SK-N-SH (cell line): Measurements from ENCODE around the gene SLC24A1. TPM values are rescaled to one million over a fixed set of nuclear protein-coding genes. Genes with fewer than 3 reads are reported as not detected.

Source experiments
- CTCF ChIA-PET: fragments of 300-600, 350-600 bp; formaldehyde crosslinking; extraction: SDS; loops from one replicate; lab custom pipeline; 2021; lab: Yijun Ruan, JAX
- POLR2A ChIA-PET: fragments of 350-600 bp; sonication (Branson Sonifier 250); formaldehyde crosslinking; extraction: SDS; loops from one replicate; lab custom pipeline; 2020; ENCODE audit warnings: antibody characterized with exemption, inconsistent platforms; lab: Yijun Ruan, JAX
- DNase-seq: peaks from one replicate; pipeline ENCODE4 v3.0.0; 2012
- H2AFZ ChIP-seq: fragments of 200-600 bp; sonication (generic); 2 replicates; pipeline ENCODE4 v1.8.1; 2016; ENCODE audit warnings: antibody characterized with exemption, mild to moderate bottlenecking, low read depth
- H3F3A ChIP-seq: fragments of 200-600 bp; sonication (generic); replicated peaks from 2 replicates; pipeline ENCODE3; 2016; ENCODE audit warnings: antibody characterized with exemption, mild to moderate bottlenecking; ENCODE audit not compliant: insufficient read depth
- H3K27ac ChIP-seq, 2 experiments: fragments of 200-500 bp in 1 of 2; fragments of 200-600 bp in 1 of 2; sonication (Bioruptor generic) in 1 of 2; sonication (generic), shearing (Covaris generic) in 1 of 2; 2 replicates each; pipeline versions ENCODE4 v1.5.1 to v1.6.1; 2014 to 2016; ENCODE audit warnings: low read depth in 2 of 2, inconsistent platforms in 1 of 2, low read length in 1 of 2, mild to moderate bottlenecking in 1 of 2, mixed read lengths in 1 of 2
- H3K27me3 ChIP-seq: fragments of 200-600 bp; sonication (generic), shearing (Covaris generic); 2 replicates; pipeline ENCODE4 v1.6.1; 2016; ENCODE audit warnings: mixed run types; ENCODE audit not compliant: insufficient read depth
- H3K36me3 ChIP-seq, 2 experiments: fragments of 200-500 bp in 1 of 2; fragments of 200-600 bp in 1 of 2; sonication (Bioruptor generic) in 1 of 2; sonication (generic) in 1 of 2; replicated peaks in 1 of 2; 2 replicates each; pipeline versions ENCODE3 to v1.5.1; 2014 to 2016; ENCODE audit warnings: low read length in 1 of 2, mild to moderate bottlenecking in 1 of 2; ENCODE audit not compliant: insufficient read depth in 2 of 2, control insufficient read depth in 1 of 2
- H3K4me1 ChIP-seq, 2 experiments: fragments of 200-500 bp in 1 of 2; fragments of 200-600 bp in 1 of 2; sonication (Bioruptor generic) in 1 of 2; sonication (generic), shearing (Covaris generic) in 1 of 2; 2 replicates each; pipeline versions ENCODE4 v1.5.1 to v1.6.1; 2014 to 2016; ENCODE audit warnings: low read depth in 1 of 2, low read length in 1 of 2, mixed run types in 1 of 2; ENCODE audit not compliant: insufficient read depth in 2 of 2, control insufficient read depth in 1 of 2
- H3K4me2 ChIP-seq: fragments of 200-600 bp; sonication (generic), shearing (Covaris generic); 2 replicates; pipeline ENCODE4 v1.6.1; 2017; ENCODE audit warnings: mixed run types
- H3K4me3 ChIP-seq, 2 experiments: fragments of 200-500 bp in 1 of 2; fragments of 200-600 bp in 1 of 2; sonication (Bioruptor generic) in 1 of 2; sonication (generic), shearing (Covaris generic) in 1 of 2; 2 replicates each; pipeline versions ENCODE4 v1.5.1 to v1.8.1; 2014 to 2016; ENCODE audit warnings: low read depth in 2 of 2, inconsistent platforms in 1 of 2, low read length in 1 of 2, mild to moderate bottlenecking in 1 of 2, mixed read lengths in 1 of 2, moderate library complexity in 1 of 2
- H3K79me2 ChIP-seq: fragments of 200-600 bp; sonication (generic); 2 replicates; pipeline ENCODE4 v1.8.1; 2017; ENCODE audit warnings: mild to moderate bottlenecking; ENCODE audit not compliant: insufficient read depth
- H3K9ac ChIP-seq: fragments of 200-600 bp; sonication (generic); 2 replicates; pipeline ENCODE4 v1.6.1; 2017; ENCODE audit warnings: mixed run types
- H3K9me2 ChIP-seq: fragments of 200-600 bp; sonication (generic); 2 replicates; pipeline ENCODE4 v1.6.1; 2017; ENCODE audit warnings: mixed run types
- H3K9me3 ChIP-seq: fragments of 200-600 bp; sonication (generic); 2 replicates; pipeline ENCODE4 v1.6.1; 2017; ENCODE audit warnings: mixed run types, mild to moderate bottlenecking, moderate library complexity
- H4K20me1 ChIP-seq: fragments of 200-600 bp; sonication (generic); 2 replicates; pipeline ENCODE4 v1.6.1; 2017; ENCODE audit warnings: mild to moderate bottlenecking, mixed run types; ENCODE audit not compliant: insufficient read depth
- ELF1 ChIP-seq: IDR thresholded peaks from 2 replicates; pipeline ENCODE4 v1.4.0; 2012
- FOSL2 ChIP-seq: IDR thresholded peaks from 2 replicates; pipeline ENCODE4 v1.4.0; 2012; ENCODE audit warnings: low read depth, mild to moderate bottlenecking, moderate library complexity, borderline replicate concordance
- FOXJ3 ChIP-seq: sonication (generic); formaldehyde crosslinking; IDR thresholded peaks from 2 replicates; pipeline ENCODE4 v1.5.1; 2020; ENCODE audit warnings: mild to moderate bottlenecking, missing genetic modification reagents
- MEF2A ChIP-seq: IDR thresholded peaks from 2 replicates; pipeline ENCODE4 v1.4.0; 2012; ENCODE audit warnings: low read depth, borderline replicate concordance
- NFIC ChIP-seq: IDR thresholded peaks from 2 replicates; pipeline ENCODE4 v1.4.0; 2012; ENCODE audit warnings: borderline replicate concordance
- RXRA ChIP-seq: IDR thresholded peaks from 2 replicates; pipeline ENCODE4 v1.4.0; 2012; ENCODE audit warnings: low read depth, mild to moderate bottlenecking, borderline replicate concordance
- SIN3A ChIP-seq: IDR thresholded peaks from 2 replicates; pipeline ENCODE4 v1.6.1; 2012; ENCODE audit warnings: low read depth, mild to moderate bottlenecking, low read length, moderate library complexity, borderline replicate concordance
- SMC3 ChIP-seq: IDR thresholded peaks from 2 replicates; pipeline ENCODE4 v1.6.1; 2012; ENCODE audit warnings: low read depth, low read length, improper control_type of control experiment
- TCF12 ChIP-seq: IDR thresholded peaks from 2 replicates; pipeline ENCODE4 v1.4.0; 2012
- WGBS: methylation state at CpG from one replicate; pipeline ENCODE4 v1.1.6; 2017; ENCODE audit warnings: low lambda C conversion rate; 5-methylcytosine and 5-hydroxymethylcytosine counted together
- polyA plus RNA-seq, 3 experiments: library from polyadenylated mRNA; depleted of rRNA; stranded (reverse); fragments of >200 nt; gene quantifications; 2 replicates each; pipeline ENCODE4 v1.2.3, GENCODE V29; 2012
- TF ChIP-seq, protein P1 (sequence below): fragments of 200-600 bp; sonication (generic); IDR thresholded peaks from 2 replicates; pipeline ENCODE4 v1.6.1; 2017; ENCODE audit warnings: antibody characterized with exemption, mild to moderate bottlenecking, moderate library complexity
- TF ChIP-seq, protein P2 (sequence below): IDR thresholded peaks from 2 replicates; pipeline ENCODE4 v1.4.0; 2012; ENCODE audit warnings: low read depth, borderline replicate concordance
- TF ChIP-seq, protein P3 (sequence below): IDR thresholded peaks from 2 replicates; pipeline ENCODE4; 2012
- TF ChIP-seq, protein P4 (sequence below): fragments of 150-350 bp; IDR thresholded peaks from 2 replicates; pipeline ENCODE4 v1.6.1; 2016; ENCODE audit warnings: mild to moderate bottlenecking, low read depth, low read length
- TF ChIP-seq, protein P5 (sequence below): IDR thresholded peaks from 2 replicates; pipeline ENCODE4 v1.6.1; 2012; ENCODE audit warnings: mild to moderate bottlenecking, low read depth, low read length, moderate library complexity

Gene SLC24A1
- polyA plus RNA-seq, 1 of the 3 experiments (the other 2 are of a cell fraction), result 7.7 TPM

DNA sequence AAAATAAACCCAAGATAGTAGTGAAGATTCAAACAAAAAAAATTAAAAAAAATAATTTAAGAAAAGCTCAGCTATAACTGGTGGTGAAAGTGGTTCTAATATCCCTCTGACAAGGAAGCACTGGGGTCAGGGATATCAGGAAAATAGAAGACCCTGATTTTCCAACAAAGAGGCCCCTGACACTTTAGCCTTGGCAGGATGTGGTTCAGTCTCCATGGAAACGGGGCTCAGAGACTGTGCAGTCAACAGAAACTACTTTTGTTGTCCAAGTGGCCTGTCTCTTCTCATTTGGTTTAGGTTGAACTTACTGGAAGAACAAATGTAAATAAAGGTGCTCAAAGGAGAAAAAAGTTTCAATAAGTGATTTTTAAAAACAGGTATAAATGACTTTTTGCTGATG, 38.0 kb upstream of the SLC24A1 start:
- H4K20me1 ChIP-seq, result no peaks in the 10 kb centered on the region
- H3F3A ChIP-seq, result peaks cover 20% of the 10 kb centered on the region
- DNase-seq, result peak; percentile 10
- no peaks in the 10 kb centered on the region for H3K9me2 ChIP-seq
- H3K4me1 ChIP-seq, result peaks cover 23 to 31% of the 10 kb centered on the region in 2 experiments
- TF ChIP-seq MEF2A (no peak), FOSL2 (no peak), SMC3 (no peak), NFIC (no peak), TCF12 (no peak), FOXJ3 (no peak), RXRA (no peak), ELF1 (no peak), SIN3A (no peak)
- TF ChIP-seq, protein P1, sequence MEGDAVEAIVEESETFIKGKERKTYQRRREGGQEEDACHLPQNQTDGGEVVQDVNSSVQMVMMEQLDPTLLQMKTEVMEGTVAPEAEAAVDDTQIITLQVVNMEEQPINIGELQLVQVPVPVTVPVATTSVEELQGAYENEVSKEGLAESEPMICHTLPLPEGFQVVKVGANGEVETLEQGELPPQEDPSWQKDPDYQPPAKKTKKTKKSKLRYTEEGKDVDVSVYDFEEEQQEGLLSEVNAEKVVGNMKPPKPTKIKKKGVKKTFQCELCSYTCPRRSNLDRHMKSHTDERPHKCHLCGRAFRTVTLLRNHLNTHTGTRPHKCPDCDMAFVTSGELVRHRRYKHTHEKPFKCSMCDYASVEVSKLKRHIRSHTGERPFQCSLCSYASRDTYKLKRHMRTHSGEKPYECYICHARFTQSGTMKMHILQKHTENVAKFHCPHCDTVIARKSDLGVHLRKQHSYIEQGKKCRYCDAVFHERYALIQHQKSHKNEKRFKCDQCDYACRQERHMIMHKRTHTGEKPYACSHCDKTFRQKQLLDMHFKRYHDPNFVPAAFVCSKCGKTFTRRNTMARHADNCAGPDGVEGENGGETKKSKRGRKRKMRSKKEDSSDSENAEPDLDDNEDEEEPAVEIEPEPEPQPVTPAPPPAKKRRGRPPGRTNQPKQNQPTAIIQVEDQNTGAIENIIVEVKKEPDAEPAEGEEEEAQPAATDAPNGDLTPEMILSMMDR, result no peak
- TF ChIP-seq, protein P2, sequence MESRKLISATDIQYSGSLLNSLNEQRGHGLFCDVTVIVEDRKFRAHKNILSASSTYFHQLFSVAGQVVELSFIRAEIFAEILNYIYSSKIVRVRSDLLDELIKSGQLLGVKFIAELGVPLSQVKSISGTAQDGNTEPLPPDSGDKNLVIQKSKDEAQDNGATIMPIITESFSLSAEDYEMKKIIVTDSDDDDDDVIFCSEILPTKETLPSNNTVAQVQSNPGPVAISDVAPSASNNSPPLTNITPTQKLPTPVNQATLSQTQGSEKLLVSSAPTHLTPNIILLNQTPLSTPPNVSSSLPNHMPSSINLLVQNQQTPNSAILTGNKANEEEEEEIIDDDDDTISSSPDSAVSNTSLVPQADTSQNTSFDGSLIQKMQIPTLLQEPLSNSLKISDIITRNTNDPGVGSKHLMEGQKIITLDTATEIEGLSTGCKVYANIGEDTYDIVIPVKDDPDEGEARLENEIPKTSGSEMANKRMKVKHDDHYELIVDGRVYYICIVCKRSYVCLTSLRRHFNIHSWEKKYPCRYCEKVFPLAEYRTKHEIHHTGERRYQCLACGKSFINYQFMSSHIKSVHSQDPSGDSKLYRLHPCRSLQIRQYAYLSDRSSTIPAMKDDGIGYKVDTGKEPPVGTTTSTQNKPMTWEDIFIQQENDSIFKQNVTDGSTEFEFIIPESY, result no peak
- TF ChIP-seq, protein P3, sequence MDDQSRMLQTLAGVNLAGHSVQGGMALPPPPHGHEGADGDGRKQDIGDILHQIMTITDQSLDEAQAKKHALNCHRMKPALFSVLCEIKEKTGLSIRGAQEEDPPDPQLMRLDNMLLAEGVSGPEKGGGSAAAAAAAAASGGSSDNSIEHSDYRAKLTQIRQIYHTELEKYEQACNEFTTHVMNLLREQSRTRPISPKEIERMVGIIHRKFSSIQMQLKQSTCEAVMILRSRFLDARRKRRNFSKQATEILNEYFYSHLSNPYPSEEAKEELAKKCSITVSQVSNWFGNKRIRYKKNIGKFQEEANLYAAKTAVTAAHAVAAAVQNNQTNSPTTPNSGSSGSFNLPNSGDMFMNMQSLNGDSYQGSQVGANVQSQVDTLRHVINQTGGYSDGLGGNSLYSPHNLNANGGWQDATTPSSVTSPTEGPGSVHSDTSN, result no peak
- TF ChIP-seq, protein P4, sequence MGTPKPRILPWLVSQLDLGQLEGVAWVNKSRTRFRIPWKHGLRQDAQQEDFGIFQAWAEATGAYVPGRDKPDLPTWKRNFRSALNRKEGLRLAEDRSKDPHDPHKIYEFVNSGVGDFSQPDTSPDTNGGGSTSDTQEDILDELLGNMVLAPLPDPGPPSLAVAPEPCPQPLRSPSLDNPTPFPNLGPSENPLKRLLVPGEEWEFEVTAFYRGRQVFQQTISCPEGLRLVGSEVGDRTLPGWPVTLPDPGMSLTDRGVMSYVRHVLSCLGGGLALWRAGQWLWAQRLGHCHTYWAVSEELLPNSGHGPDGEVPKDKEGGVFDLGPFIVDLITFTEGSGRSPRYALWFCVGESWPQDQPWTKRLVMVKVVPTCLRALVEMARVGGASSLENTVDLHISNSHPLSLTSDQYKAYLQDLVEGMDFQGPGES, result no peak
- TF ChIP-seq, protein P5, sequence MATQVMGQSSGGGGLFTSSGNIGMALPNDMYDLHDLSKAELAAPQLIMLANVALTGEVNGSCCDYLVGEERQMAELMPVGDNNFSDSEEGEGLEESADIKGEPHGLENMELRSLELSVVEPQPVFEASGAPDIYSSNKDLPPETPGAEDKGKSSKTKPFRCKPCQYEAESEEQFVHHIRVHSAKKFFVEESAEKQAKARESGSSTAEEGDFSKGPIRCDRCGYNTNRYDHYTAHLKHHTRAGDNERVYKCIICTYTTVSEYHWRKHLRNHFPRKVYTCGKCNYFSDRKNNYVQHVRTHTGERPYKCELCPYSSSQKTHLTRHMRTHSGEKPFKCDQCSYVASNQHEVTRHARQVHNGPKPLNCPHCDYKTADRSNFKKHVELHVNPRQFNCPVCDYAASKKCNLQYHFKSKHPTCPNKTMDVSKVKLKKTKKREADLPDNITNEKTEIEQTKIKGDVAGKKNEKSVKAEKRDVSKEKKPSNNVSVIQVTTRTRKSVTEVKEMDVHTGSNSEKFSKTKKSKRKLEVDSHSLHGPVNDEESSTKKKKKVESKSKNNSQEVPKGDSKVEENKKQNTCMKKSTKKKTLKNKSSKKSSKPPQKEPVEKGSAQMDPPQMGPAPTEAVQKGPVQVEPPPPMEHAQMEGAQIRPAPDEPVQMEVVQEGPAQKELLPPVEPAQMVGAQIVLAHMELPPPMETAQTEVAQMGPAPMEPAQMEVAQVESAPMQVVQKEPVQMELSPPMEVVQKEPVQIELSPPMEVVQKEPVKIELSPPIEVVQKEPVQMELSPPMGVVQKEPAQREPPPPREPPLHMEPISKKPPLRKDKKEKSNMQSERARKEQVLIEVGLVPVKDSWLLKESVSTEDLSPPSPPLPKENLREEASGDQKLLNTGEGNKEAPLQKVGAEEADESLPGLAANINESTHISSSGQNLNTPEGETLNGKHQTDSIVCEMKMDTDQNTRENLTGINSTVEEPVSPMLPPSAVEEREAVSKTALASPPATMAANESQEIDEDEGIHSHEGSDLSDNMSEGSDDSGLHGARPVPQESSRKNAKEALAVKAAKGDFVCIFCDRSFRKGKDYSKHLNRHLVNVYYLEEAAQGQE, result no peak
- TF ChIP-seq, all 33 proteins: peak for 0
- no peaks in the 10 kb centered on the region for H3K27me3 ChIP-seq
- no peak overlapping the region for H2AFZ ChIP-seq
- no peaks in the 10 kb centered on the region for H3K9me3 ChIP-seq
- CTCF ChIA-PET, result no interaction called here
- POLR2A ChIA-PET, result no interaction called here
- peaks cover 60 to 64% of the 10 kb centered on the region in 2 experiments for H3K36me3 ChIP-seq
- H3K27ac ChIP-seq, result peak overlapping the region; percentile 48 to 51
- 61% methylated on average over 1 of the region's 1 CpG for WGBS
- H3K9ac ChIP-seq, result no peak overlapping the region
- no peaks in the 10 kb centered on the region for H3K79me2 ChIP-seq
- peak overlapping the region; percentile 38; the same call in 1 of the 2 replicates for H3K4me2 ChIP-seq
- no peak overlapping the region for H3K4me3 ChIP-seq
